Cardiac muscle cell (in vitro differentiated cells and primary cell): ENCODE results near the gene ORMDL2. TPM values are rescaled to one million over a fixed set of nuclear protein-coding genes. Genes with fewer than 3 reads are reported as not detected.

Experiments
- DNase-seq, 2 donors: peaks; one replicate each; pipeline versions ENCODE4 v3.0.0 to v3.0.0-alpha.2; 2010 to 2017; ENCODE audit warnings: low read depth in 1 of 2, low spot score in 1 of 2
- H3K27ac ChIP-seq: fragments of 200-600 bp; sonication (generic); 2 replicates; pipeline ENCODE4 v1.5.1; 2016
- H3K27me3 ChIP-seq: fragments of 200-600 bp; sonication (generic); 2 replicates; pipeline ENCODE4 v1.6.0; 2016; ENCODE audit warnings: control low read depth
- H3K36me3 ChIP-seq: fragments of 200-600 bp; sonication (generic); 2 replicates; pipeline ENCODE4 v1.5.1; 2016; ENCODE audit warnings: control low read depth
- H3K4me1 ChIP-seq: fragments of 200-600 bp; sonication (generic); 2 replicates; pipeline ENCODE4 v1.8.1; 2017; ENCODE audit warnings: low read depth, mild to moderate bottlenecking, mixed run types
- H3K4me3 ChIP-seq: fragments of 200-600 bp; sonication (generic); 2 replicates; pipeline ENCODE4 v1.5.1; 2016; ENCODE audit warnings: mild to moderate bottlenecking
- H3K9me3 ChIP-seq: fragments of 200-600 bp; sonication (generic); 2 replicates; pipeline ENCODE4 v1.5.1; 2017; ENCODE audit warnings: low read depth, mild to moderate bottlenecking, control low read depth
- polyA plus RNA-seq: library from polyadenylated mRNA; unstranded; fragments of >200 nt; fragmentation: Nextera tagmentation; extraction: Ambion mirVana; gene quantifications from 2 replicates; pipeline ENCODE4 v1.2.1, GENCODE V29; 2016
- total RNA-seq: library from RNA; depleted of rRNA; stranded (reverse); fragments of >200 nt; gene quantifications from 2 replicates; pipeline ENCODE4 v1.2.3, GENCODE V29; 2016
- TF ChIP-seq, protein P1 (sequence below): IDR thresholded peaks from 2 replicates; pipeline ENCODE4 v1.5.1; 2012; ENCODE audit warnings: low read depth, mild to moderate bottlenecking, low read length

Gene ORMDL2
- total and polyA plus RNA-seq, 2 experiments from 2014 or later = 9.0 to 58.9 TPM

DNA sequence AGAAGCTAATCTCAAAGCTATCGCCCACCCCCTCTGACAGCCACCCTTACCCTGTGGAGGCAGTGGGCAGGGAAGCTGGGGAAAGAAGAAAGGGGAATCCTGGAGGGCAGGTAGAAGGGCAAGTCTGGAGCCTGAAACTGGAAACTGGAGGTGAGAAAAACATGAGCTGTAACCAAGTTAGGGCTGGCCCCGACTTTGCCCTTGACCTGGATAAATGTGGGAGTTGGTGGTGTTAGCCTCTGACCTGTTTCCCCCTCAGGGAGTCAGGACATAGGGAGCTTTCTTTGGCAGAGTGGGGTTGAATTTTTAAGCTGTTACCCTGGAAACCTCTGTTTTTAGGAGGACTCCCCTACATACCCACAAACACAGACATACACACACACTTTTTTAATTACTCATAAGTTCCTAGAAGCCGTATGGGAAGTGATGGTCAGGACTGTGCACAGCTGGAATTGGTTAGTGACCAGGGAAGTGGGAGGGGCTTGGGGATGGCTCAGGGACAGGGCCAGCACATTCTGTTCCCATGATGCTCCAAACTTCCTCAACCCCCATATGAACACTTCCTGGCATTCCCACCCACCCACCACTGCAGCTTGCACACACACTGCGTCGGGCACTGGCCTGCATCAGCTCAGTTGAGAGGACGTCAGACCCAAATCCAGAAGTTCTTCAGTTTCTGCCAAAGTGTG is 29.9 kb downstream of the ORMDL2 start:
- TF ChIP-seq, protein P1, sequence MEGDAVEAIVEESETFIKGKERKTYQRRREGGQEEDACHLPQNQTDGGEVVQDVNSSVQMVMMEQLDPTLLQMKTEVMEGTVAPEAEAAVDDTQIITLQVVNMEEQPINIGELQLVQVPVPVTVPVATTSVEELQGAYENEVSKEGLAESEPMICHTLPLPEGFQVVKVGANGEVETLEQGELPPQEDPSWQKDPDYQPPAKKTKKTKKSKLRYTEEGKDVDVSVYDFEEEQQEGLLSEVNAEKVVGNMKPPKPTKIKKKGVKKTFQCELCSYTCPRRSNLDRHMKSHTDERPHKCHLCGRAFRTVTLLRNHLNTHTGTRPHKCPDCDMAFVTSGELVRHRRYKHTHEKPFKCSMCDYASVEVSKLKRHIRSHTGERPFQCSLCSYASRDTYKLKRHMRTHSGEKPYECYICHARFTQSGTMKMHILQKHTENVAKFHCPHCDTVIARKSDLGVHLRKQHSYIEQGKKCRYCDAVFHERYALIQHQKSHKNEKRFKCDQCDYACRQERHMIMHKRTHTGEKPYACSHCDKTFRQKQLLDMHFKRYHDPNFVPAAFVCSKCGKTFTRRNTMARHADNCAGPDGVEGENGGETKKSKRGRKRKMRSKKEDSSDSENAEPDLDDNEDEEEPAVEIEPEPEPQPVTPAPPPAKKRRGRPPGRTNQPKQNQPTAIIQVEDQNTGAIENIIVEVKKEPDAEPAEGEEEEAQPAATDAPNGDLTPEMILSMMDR = no peak

DNA sequence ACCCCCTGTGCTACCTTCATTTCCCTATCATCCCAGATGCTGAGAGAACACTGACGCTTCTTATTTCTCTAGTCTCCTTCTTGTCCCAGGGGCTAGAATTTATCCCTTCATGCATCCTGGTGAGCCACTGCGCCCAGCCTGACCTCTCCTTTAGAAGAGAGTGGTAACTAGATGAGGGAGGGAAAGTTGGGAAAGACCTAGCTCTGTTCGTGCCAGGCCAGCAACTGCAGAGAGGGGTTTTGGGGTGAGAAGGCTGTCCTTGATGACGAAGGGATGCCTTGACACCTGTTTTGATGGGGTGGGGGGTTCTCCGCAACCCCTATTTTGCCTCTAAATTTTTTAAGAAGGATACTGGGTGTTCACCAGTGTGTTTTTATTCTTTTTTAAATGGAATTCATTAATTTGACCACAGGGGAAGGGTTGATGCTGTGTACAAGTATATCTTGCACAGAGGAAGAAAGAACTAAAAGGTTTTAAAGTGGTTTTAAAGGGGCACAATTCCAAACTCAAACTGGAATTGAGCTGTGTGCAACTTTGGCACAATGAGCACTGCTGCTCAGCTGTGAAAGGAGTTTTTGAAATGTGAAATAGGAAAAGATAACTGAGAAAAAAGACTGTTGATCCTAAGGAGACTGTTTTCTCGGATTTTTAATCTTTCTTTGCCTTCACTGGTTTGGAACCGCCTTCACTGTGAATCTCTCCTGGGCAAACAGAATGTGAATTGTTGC is 31.9 kb downstream of the ORMDL2 start:
- no peak overlapping the region for H3K27ac ChIP-seq
- TF ChIP-seq, protein P1 = no peak
- no peak overlapping the region for H3K4me3 ChIP-seq
- H3K9me3 ChIP-seq = no peaks in the 10 kb centered on the region
- H3K4me1 ChIP-seq = no peaks in the 10 kb centered on the region
- H3K36me3 ChIP-seq = no peaks in the 10 kb centered on the region
- no peaks in the 10 kb centered on the region for H3K27me3 ChIP-seq
- DNase-seq = peak in 1 of 2 donors; percentile 34

More for the DNA sequence above, 29.9 kb downstream of the ORMDL2 start:
- DNase-seq = peak in 1 of 2 donors; percentile 100
- no peak overlapping the region for H3K27ac ChIP-seq
- no peaks in the 10 kb centered on the region for H3K4me1 ChIP-seq
- no peaks in the 10 kb centered on the region for H3K36me3 ChIP-seq
- no peaks in the 10 kb centered on the region for H3K9me3 ChIP-seq
- H3K4me3 ChIP-seq = no peak overlapping the region
- no peaks in the 10 kb centered on the region for H3K27me3 ChIP-seq

DNA sequence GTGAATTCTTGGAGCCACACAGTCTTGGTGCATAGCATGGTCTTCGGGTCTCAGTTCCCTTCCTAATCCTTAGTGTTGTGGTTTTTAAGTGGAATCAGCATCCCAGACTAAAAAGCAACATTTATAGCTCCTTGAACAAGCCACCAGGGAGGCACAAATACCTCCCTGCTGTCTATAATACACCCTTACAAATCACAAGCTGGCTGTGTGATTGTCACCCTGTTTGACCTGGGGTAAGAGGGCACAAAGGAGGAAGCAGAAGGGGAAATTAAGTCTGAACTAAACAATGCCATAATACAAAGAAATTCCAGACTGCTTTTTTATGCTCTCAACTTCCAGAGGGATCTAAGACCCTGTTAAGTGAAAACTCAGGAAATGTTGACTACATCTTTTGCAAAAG is 32.6 kb downstream of the ORMDL2 start:
- Histone ChIP-seq H3K36me3 (no peaks in the 10 kb centered on the region), H3K4me1 (no peaks in the 10 kb centered on the region), H3K27me3 (no peaks in the 10 kb centered on the region), H3K9me3 (no peaks in the 10 kb centered on the region), H3K27ac (no peak overlapping the region), H3K4me3 (no peak overlapping the region)
- TF ChIP-seq, protein P1 = no peak
- DNase-seq = no peak

DNA sequence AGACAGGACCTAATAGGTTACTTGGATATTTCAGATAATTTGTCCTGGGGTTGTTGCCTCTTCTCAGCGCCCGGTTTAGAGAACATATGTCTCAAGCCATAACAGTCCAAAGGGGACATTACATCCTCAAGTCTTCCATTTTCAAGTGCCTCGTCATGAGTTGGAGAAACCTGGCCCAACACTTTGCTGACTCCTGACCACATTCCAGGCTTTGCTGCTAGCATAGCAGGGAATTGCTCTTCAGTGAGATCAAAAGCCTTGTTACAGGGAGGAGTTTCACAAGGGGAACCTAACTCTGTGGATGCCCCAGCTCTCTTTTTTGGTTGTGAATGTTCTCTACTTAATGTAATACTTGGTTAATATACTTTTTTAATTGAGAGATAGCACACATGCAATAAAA is 33.1 kb downstream of the ORMDL2 start:
- TF ChIP-seq, protein P1 = no peak
- DNase-seq = peak; percentile 23 to 50
- no peak overlapping the region for H3K27ac ChIP-seq
- H3K4me3 ChIP-seq = no peak overlapping the region
- H3K4me1 ChIP-seq = no peaks in the 10 kb centered on the region
- H3K36me3 ChIP-seq = no peaks in the 10 kb centered on the region
- no peaks in the 10 kb centered on the region for H3K27me3 ChIP-seq
- H3K9me3 ChIP-seq = no peaks in the 10 kb centered on the region

DNA sequence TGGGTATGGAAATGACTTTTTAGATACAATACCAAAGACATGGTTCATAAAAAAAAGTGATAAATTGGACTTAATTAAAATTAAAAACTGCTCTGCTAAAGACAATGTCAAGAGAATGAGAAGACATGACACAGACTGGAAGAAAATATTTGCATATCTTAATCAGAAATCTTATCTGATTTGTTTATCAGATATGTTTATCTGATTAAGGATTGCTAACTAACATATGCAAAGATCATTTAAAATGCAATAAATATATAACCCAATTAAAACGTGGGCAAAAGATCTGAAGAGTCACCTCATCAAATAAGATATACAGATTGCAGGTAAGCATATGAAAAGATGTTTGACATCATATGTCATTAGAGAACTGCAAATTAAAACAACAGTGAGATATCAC is 34.9 kb downstream of the ORMDL2 start:
- DNase-seq = no peak
- Histone ChIP-seq H3K4me1 (no peaks in the 10 kb centered on the region), H3K36me3 (no peaks in the 10 kb centered on the region), H3K4me3 (no peak overlapping the region), H3K27ac (no peak overlapping the region), H3K9me3 (no peaks in the 10 kb centered on the region), H3K27me3 (no peaks in the 10 kb centered on the region)
- TF ChIP-seq, protein P1 = no peak
